AG04449 (cell line): ENCODE results near the gene ULK4.

Source experiments
- CTCF ChIA-PET: fragments of 350-600 bp; formaldehyde crosslinking; extraction: SDS; loops from one replicate; lab custom pipeline; 2021; ENCODE audit warnings: antibody characterized with exemption; lab: Yijun Ruan, JAX
- POLR2A ChIA-PET: fragments of 400-600, 350-600 bp; formaldehyde crosslinking; extraction: SDS; loops from one replicate; lab custom pipeline; 2020; ENCODE audit warnings: antibody characterized with exemption, inconsistent platforms; lab: Yijun Ruan, JAX
- DNase-seq: peaks from one replicate; pipeline ENCODE4 v3.0.0-alpha.2; 2010; ENCODE audit warnings: low read depth, low spot score
- H3K4me3 ChIP-seq: 2 replicates; pipeline ENCODE4 v1.5.1; 2011; ENCODE audit warnings: low read depth, mild to moderate bottlenecking, control low read depth, low read length
- CTCF ChIP-seq: IDR thresholded peaks from one replicate; pipeline ENCODE4 v1.5.1; 2011; ENCODE audit warnings: mild to moderate bottlenecking, moderate library complexity, low read length, control low read depth, inconsistent platforms; ENCODE audit not compliant: insufficient read depth; ENCODE audit errors: missing control alignments

ULK4 gene

GRCh38 chr3:41339758-41340157 lies 622.1 kb downstream of the ULK4 start:
- no peak for DNase-seq
- ChIA-PET CTCF (interaction anchor here (1.1 kb wide), 1 partner anchor 9 kb away, joined by 3 read pairs; no protein-coding TSS in a partner anchor), POLR2A (no interaction called here)
- H3K4me3 ChIP-seq: no peak overlapping the region
- no peak for TF ChIP-seq CTCF

DNA sequence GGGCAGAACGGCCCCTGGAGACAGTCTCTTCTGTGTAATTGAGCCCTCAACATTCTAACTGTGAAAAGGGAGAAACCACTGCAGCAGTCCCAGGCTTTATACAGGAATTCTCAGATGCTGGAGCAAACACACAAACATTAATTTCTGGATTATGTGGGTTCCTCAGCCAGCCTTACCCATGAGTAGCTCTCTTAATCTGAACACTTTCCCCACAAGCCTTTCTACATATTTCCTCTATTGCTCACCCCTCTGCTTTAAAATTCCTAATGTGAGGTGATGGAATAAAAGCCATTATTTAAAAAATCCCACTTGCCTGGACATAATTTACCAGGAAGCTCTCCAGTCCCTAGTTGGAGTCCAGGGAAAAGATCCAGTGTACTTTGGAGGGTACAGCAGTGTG lies 623.6 kb downstream of the ULK4 start:
- no peak for TF ChIP-seq CTCF
- POLR2A ChIA-PET: interaction anchor here (1.4 kb wide), 1 partner anchor 8 kb away, joined by 3 read pairs; no protein-coding TSS in a partner anchor
- CTCF ChIA-PET: no interaction called here
- H3K4me3 ChIP-seq: no peak overlapping the region
- no peak for DNase-seq

GRCh38 chr3:41334426-41334825 lies 627.5 kb downstream of the ULK4 start:
- no peak for TF ChIP-seq CTCF
- ChIA-PET POLR2A (no interaction called here), CTCF (no interaction called here)
- H3K4me3 ChIP-seq: no peak overlapping the region
- no peak for DNase-seq

DNA sequence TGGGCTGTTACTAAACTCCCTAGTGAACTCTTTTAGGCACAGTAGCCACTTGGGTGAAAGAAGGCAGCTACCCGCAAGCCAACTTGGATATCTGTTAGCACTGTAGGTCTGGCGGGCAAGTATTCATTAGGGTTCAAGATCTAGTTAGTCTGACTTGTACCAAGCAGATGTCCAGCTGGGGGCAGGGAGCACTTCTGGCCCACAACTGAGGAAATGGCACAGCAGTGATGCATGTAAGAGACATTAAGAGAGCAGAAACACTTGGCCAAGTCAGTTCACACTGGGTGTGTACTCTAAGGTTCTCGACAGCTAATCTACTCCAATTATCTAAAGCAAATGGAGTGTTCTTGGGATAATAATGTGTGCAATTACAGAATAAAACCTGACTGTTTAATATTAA lies 630.9 kb downstream of the ULK4 start:
- no peak overlapping the region for H3K4me3 ChIP-seq
- POLR2A ChIA-PET: no interaction called here
- CTCF ChIA-PET: interaction anchor here (0.7 kb wide), 1 partner anchor 9 kb away, joined by 3 read pairs; no protein-coding TSS in a partner anchor
- TF ChIP-seq CTCF: no peak
- no peak for DNase-seq

- CTCF ChIA-PET: no interaction called here
Observed at GRCh38 chr3:41330465-41330864, 631.4 kb downstream of the ULK4 start.

GRCh38 chr3:41329881-41330280 lies 632.0 kb downstream of the ULK4 start:
- POLR2A ChIA-PET: no interaction called here
- CTCF ChIA-PET: no interaction called here
- no peak for TF ChIP-seq CTCF
- DNase-seq: no peak
- no peak overlapping the region for H3K4me3 ChIP-seq

More at GRCh38 chr3:41330465-41330864, 631.4 kb downstream of the ULK4 start:
- H3K4me3 ChIP-seq: no peak overlapping the region
- POLR2A ChIA-PET: no interaction called here
- no peak for DNase-seq
- no peak for TF ChIP-seq CTCF
